HepG2 (cell line): ENCODE results near the gene CGB3. TPM values are rescaled to one million over a fixed set of nuclear protein-coding genes. Genes with fewer than 3 reads are reported as not detected.

Experiments
- GMEB2 ChIP-seq: IDR thresholded peaks from 2 replicates; pipeline ENCODE4 v1.6.1; 2016; ENCODE audit warnings: missing biosample characterization, missing genetic modification reagents, low read depth
- KAT7 ChIP-seq: IDR thresholded peaks from 2 replicates; pipeline ENCODE4 v1.6.1; 2018; ENCODE audit warnings: borderline replicate concordance, missing compliant biosample characterization
- MTERF4 ChIP-seq: sonication (generic); formaldehyde crosslinking; IDR thresholded peaks from 2 replicates; pipeline ENCODE4 v1.8.0; 2023; ENCODE audit warnings: mild to moderate bottlenecking, missing genetic modification reagents
- NAIF1 ChIP-seq: sonication (generic); formaldehyde crosslinking; IDR thresholded peaks from 2 replicates; pipeline ENCODE4 v1.5.0; 2020; ENCODE audit warnings: mild to moderate bottlenecking, missing genetic modification reagents, borderline replicate concordance
- NCOA5 ChIP-seq: sonication (generic); formaldehyde crosslinking; IDR thresholded peaks from 2 replicates; pipeline ENCODE4 v1.4.0; 2020; ENCODE audit warnings: missing genetic modification reagents
- PITX1 ChIP-seq: sonication (generic); formaldehyde crosslinking; IDR thresholded peaks from 2 replicates; pipeline ENCODE4 v1.5.1; 2020; ENCODE audit warnings: mild to moderate bottlenecking, missing genetic modification reagents
- SRSF4 ChIP-seq: fragments of 200-400 bp; formaldehyde crosslinking; IDR thresholded peaks from one replicate; pipeline ENCODE4 v1.6.1; 2018; ENCODE audit warnings: mild to moderate bottlenecking, low read depth, low read length, moderate library complexity; ENCODE audit not compliant: poor library complexity, severe bottlenecking
- THAP11 ChIP-seq: IDR thresholded peaks from 2 replicates; pipeline ENCODE4 v1.6.1; 2016; ENCODE audit warnings: missing biosample characterization, missing genetic modification reagents
- ZBTB40 ChIP-seq, 2 experiments: fragments of 450-650 bp in 1 of 2; sonication (generic) in 1 of 2; formaldehyde crosslinking in 1 of 2; IDR thresholded peaks; 2 replicates each; pipeline versions ENCODE4 v1.6.1 to v1.8.0; 2016 to 2022; ENCODE audit warnings: antibody characterized with exemption in 1 of 2, mild to moderate bottlenecking in 1 of 2, missing genetic modification reagents in 1 of 2
- ZMAT3 ChIP-seq: sonication (generic); formaldehyde crosslinking; conservative IDR thresholded peaks from 2 replicates; pipeline ENCODE4 v1.7.0; 2021; ENCODE audit warnings: missing genetic modification reagents
- ZNF296 ChIP-seq: sonication (generic); formaldehyde crosslinking; conservative IDR thresholded peaks from 2 replicates; pipeline ENCODE4 v1.5.0; 2020; ENCODE audit warnings: mild to moderate bottlenecking, missing genetic modification reagents
- ZNF33B ChIP-seq: sonication (generic); formaldehyde crosslinking; IDR thresholded peaks from 2 replicates; pipeline ENCODE4 v1.5.1; 2020; ENCODE audit warnings: mild to moderate bottlenecking, missing genetic modification reagents
- ZNF607 ChIP-seq: sonication (generic); formaldehyde crosslinking; IDR thresholded peaks from 2 replicates; pipeline ENCODE4 v1.5.1; 2020; ENCODE audit warnings: missing genetic modification reagents, mild to moderate bottlenecking, borderline replicate concordance
- ZNF670 ChIP-seq: sonication (generic); formaldehyde crosslinking; IDR thresholded peaks from 2 replicates; pipeline ENCODE4 v1.8.0; 2022; ENCODE audit warnings: mild to moderate bottlenecking, missing genetic modification reagents, borderline replicate concordance
- ZNF792 ChIP-seq: IDR thresholded peaks from 2 replicates; pipeline ENCODE4 v1.6.1; 2016
- polyA plus RNA-seq, 8 experiments: library from polyadenylated mRNA; depleted of rRNA in 3 of 8; stranded (reverse) in 7 of 8; unstranded in 1 of 8; fragments of >200 nt; fragmentation: Illumina TruSeq in 4 of 8; extraction: Trizol in 4 of 8; gene quantifications; 2 replicates each; pipeline versions ENCODE4 v1.2.1 to v1.2.3, GENCODE V29; 2011 to 2016; ENCODE audit warnings: low read depth in 4 of 8, missing spikeins in 1 of 8, mixed read lengths in 1 of 8; ENCODE audit not compliant: insufficient read depth in 1 of 8
- total RNA-seq, 5 experiments: library from RNA; depleted of rRNA; stranded (reverse); fragments of >200 nt; fragmentation: Illumina TruSeq; extraction: Trizol; gene quantifications; 2 replicates each; pipeline ENCODE4 v1.2.3, GENCODE V29; 2016; ENCODE audit warnings: low read depth in 1 of 5
- TF ChIP-seq, protein P1 (sequence below): sonication (generic); formaldehyde crosslinking; IDR thresholded peaks from 2 replicates; pipeline ENCODE4 v1.4.0; 2020; ENCODE audit warnings: missing genetic modification reagents

CGB3 gene
- total and polyA plus RNA-seq, 2 of the 13 experiments (the other 11 are each of a cell fraction or from before 2014, with no cell fraction given), result not detected

- TF ChIP-seq KAT7 (CRISPR knock-in tag) (no peak), ZMAT3 (CRISPR knock-in tag) (peak; percentile 85; the same call in 1 of the 2 replicates), NAIF1 (CRISPR knock-in tag) (no peak), ZBTB40 (IDR thresholded peaks at IDR 0.05) (peak; percentile 67), ZBTB40 (CRISPR knock-in tag; IDR thresholded peaks at IDR 0.05) (peak; percentile 44; the same call in 1 of the 2 replicates), PITX1 (CRISPR knock-in tag) (peak; percentile 46), ZNF607 (peak; percentile 59), ZNF792 (CRISPR knock-in tag) (no peak), GMEB2 (CRISPR knock-in tag) (0 out of 2 replicates have a peak, but pooled peaks have one; percentile 16), THAP11 (CRISPR knock-in tag) (peak; percentile 90), ZNF670 (CRISPR knock-in tag) (peak; percentile 92), ZNF296 (CRISPR knock-in tag) (no peak), ZNF33B (CRISPR knock-in tag) (no peak), NCOA5 (no peak), MTERF4 (peak; percentile 42; the same call in 1 of the 2 replicates), SRSF4 (no peak)
- TF ChIP-seq, protein P1, sequence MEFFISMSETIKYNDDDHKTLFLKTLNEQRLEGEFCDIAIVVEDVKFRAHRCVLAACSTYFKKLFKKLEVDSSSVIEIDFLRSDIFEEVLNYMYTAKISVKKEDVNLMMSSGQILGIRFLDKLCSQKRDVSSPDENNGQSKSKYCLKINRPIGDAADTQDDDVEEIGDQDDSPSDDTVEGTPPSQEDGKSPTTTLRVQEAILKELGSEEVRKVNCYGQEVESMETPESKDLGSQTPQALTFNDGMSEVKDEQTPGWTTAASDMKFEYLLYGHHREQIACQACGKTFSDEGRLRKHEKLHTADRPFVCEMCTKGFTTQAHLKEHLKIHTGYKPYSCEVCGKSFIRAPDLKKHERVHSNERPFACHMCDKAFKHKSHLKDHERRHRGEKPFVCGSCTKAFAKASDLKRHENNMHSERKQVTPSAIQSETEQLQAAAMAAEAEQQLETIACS, result no peak
Observed at GRCh38 chr19:48993175-48994034, 30.7 kb downstream of the CGB3 start, which contains the start of the genes GYS1 and RUVBL2 (continued).
